Measurements from ENCODE around the gene C2CD4A.

GRCh38 chr15:62090988-62091387 lies 24.2 kb downstream of the C2CD4A start:
- TF ChIP-seq CTCF (IDR thresholded peaks at IDR 0.05) (no peak), POLR2A (IDR thresholded peaks at IDR 0.05) (no peak), POLR2AphosphoS5 (IDR thresholded peaks at IDR 0.05) (no peak), EP300 (IDR thresholded peaks at IDR 0.05) (no peak)
